Tibial artery (tissue), 4 donors: ENCODE results near the gene LRRC8C.

Source experiments
- DNase-seq, 2 donors: peaks; one replicate each; pipeline ENCODE4 v3.0.0-alpha.2; 2019
- H3K27ac ChIP-seq, 2 donors: fragments of 200-600 bp; sonication (generic) in 1 of 2; 1 replicate in 1 of 2; 2 replicates in 1 of 2; pipeline ENCODE4 v1.5.1; 2018 to 2019; ENCODE audit warnings: mild to moderate bottlenecking in 1 of 2
- H3K27me3 ChIP-seq, 2 donors: fragments of 200-600 bp; sonication (generic) in 1 of 2; one replicate each; pipeline versions ENCODE4 v1.5.1 to v1.6.0; 2016 to 2019
- H3K36me3 ChIP-seq, 3 donors: fragments of 200-600 bp; sonication (generic) in 2 of 3; one replicate each; pipeline ENCODE4 v1.5.1; 2016 to 2019; ENCODE audit warnings: mild to moderate bottlenecking in 2 of 3
- H3K4me1 ChIP-seq, 4 donors: fragments of 200-600 bp; sonication (generic) in 2 of 4; 1 replicate in 3 of 4; 2 replicates in 1 of 4; pipeline ENCODE4 v1.5.1; 2016 to 2019
- H3K4me3 ChIP-seq, 2 donors: fragments of 200-600 bp; sonication (generic) in 1 of 2; 1 replicate in 1 of 2; 2 replicates in 1 of 2; pipeline ENCODE4 v1.5.1; 2018 to 2019; ENCODE audit warnings: mild to moderate bottlenecking in 2 of 2
- H3K9me3 ChIP-seq, 3 donors: fragments of 200-600 bp; sonication (generic) in 1 of 3; one replicate each; pipeline ENCODE4 v1.5.1; 2016 to 2019
- intact Hi-C: fragments of 100-400 bp; cut with DNase I; formaldehyde crosslinking; loops from one replicate; pipeline ENCODE4 v1.15.0; 2023; ENCODE audit warnings: low total_unique reads
- TF ChIP-seq, protein P1 (sequence below), 2 experiments: fragments of 200-600 bp in 1 of 2; fragments of 450-650 bp in 1 of 2; IDR thresholded peaks; one replicate each; pipeline ENCODE4 v1.5.1; 2017 to 2019; ENCODE audit warnings: antibody characterized with exemption in 2 of 2, mild to moderate bottlenecking in 1 of 2, moderate library complexity in 1 of 2

Gene LRRC8C

DNA sequence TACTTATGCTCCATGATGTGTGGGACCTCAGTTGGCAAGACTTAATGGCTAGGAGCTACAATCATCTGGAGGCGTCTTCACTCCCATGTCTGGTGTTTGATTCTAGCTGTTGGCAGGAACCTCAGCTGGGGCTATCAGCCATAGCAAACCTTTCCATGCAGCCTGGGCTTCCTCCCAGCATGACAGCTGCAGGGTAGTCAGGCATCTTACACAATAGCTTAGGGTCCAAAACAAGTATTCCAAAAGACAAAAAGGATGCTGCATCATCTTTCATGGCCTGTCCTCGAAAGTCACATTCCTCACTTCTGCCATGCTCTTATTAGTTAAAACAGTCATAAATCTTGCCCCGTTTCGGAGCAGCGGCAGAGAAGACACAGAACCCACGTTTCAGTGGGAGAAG, 90.9 kb downstream of the LRRC8C start:
- peak in 1 of 2 donors; percentile 29 for DNase-seq
- Histone ChIP-seq H3K9me3 (no peaks in the 10 kb centered on the region), H3K27me3 (no peaks in the 10 kb centered on the region), H3K27ac (no peak overlapping the region), H3K36me3 (no peaks in the 10 kb centered on the region), H3K4me1 (peaks cover 0 to 6% (median 2%) of the 10 kb centered on the region in 4 donors), H3K4me3 (no peak overlapping the region)
- TF ChIP-seq, protein P1, sequence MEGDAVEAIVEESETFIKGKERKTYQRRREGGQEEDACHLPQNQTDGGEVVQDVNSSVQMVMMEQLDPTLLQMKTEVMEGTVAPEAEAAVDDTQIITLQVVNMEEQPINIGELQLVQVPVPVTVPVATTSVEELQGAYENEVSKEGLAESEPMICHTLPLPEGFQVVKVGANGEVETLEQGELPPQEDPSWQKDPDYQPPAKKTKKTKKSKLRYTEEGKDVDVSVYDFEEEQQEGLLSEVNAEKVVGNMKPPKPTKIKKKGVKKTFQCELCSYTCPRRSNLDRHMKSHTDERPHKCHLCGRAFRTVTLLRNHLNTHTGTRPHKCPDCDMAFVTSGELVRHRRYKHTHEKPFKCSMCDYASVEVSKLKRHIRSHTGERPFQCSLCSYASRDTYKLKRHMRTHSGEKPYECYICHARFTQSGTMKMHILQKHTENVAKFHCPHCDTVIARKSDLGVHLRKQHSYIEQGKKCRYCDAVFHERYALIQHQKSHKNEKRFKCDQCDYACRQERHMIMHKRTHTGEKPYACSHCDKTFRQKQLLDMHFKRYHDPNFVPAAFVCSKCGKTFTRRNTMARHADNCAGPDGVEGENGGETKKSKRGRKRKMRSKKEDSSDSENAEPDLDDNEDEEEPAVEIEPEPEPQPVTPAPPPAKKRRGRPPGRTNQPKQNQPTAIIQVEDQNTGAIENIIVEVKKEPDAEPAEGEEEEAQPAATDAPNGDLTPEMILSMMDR (IDR thresholded peaks at IDR 0.05) = no peak
- intact Hi-C loops = no loop called here

DNA sequence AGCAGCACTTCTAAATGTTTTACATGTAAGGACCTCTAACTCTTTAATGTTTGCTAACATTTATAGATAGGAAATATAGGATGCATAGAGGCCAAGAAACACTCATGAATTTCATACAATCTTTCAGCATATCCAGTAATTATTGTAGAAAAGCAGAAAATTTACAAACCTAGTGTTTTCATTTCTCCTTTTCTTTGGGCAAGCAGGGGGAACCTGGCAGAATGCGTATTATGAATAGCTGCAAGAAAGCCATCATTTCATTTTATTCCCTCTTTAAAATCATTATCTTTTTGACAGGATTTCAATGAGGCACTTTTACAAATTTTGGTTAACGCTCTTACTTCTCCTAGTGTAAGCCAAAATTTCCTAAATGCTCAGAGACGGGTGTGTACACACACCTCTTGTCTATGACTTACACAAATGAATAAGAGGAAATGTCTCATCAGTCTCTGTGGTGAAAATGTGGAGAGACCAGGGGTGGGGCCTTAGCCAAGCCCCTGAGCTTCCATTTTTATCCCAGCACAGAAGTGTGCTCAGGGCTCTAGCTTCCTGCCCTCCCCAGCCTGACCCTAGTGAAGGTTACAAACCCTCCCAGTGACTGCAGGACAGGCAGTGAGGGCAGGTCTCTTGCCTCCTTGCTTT, 91.6 kb downstream of the LRRC8C start:
- no peaks in the 10 kb centered on the region for H3K36me3 ChIP-seq
- TF ChIP-seq, protein P1 (IDR thresholded peaks at IDR 0.05) = no peak
- intact Hi-C loops = no loop called here

DNA sequence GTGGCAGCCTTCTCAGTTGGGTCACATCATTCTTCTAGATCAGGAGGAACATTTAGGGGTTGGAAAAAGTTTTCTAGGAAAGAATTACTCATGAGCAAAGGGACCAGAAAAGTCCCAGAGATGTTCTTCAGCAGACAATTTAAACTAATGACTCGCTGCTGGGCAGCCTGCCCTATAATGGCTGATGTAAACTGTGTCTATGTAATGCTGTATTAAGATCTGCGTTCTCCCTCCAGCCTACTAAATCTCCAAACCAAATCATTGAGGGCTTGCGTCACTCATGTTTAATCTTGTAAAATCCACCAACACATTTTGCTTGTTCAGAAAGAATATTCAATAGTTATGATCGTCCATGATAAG, 92.1 kb downstream of the LRRC8C start:
- Histone ChIP-seq H3K4me3 (no peak overlapping the region), H3K27ac (no peak overlapping the region), H3K36me3 (no peaks in the 10 kb centered on the region), H3K9me3 (no peaks in the 10 kb centered on the region), H3K27me3 (no peaks in the 10 kb centered on the region), H3K4me1 (no peaks in the 10 kb centered on the region)
- TF ChIP-seq, protein P1 (IDR thresholded peaks at IDR 0.05) = no peak
- no peak for DNase-seq
- intact Hi-C loops = no loop called here

More for the DNA sequence above, 91.6 kb downstream of the LRRC8C start:
- Histone ChIP-seq H3K9me3 (no peaks in the 10 kb centered on the region), H3K27ac (no peak overlapping the region), H3K27me3 (no peaks in the 10 kb centered on the region), H3K4me1 (peaks cover 0 to 2% (median under 1%) of the 10 kb centered on the region in 4 donors), H3K4me3 (no peak overlapping the region)
- no peak for DNase-seq

DNA sequence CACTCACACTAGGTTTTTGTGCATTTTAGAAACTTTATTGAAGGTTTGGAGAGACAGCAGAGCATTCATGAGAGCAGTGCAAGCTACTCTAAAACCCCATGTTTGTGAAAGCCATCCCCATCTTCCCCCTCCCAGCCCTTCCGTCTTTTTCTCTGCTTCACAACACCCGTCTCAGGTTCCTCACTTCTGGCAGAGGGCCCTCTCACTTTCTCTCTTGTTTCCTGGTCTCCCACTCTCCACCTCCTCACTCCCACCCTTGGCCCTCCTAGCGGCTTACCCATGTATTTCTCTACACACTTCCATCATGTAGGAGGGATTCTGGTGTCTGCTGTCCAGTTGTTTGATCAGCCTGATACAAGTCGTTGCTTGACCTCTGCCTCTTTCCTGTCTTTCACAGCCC, 92.7 kb downstream of the LRRC8C start:
- H3K27me3 ChIP-seq = no peaks in the 10 kb centered on the region
- no peak overlapping the region for H3K4me3 ChIP-seq
- H3K4me1 ChIP-seq = no peaks in the 10 kb centered on the region
- no peak overlapping the region for H3K27ac ChIP-seq
- no peaks in the 10 kb centered on the region for H3K36me3 ChIP-seq
- no peaks in the 10 kb centered on the region for H3K9me3 ChIP-seq
- no peak for DNase-seq
- TF ChIP-seq, protein P1 (IDR thresholded peaks at IDR 0.05) = no peak
- intact Hi-C loops = no loop called here

DNA sequence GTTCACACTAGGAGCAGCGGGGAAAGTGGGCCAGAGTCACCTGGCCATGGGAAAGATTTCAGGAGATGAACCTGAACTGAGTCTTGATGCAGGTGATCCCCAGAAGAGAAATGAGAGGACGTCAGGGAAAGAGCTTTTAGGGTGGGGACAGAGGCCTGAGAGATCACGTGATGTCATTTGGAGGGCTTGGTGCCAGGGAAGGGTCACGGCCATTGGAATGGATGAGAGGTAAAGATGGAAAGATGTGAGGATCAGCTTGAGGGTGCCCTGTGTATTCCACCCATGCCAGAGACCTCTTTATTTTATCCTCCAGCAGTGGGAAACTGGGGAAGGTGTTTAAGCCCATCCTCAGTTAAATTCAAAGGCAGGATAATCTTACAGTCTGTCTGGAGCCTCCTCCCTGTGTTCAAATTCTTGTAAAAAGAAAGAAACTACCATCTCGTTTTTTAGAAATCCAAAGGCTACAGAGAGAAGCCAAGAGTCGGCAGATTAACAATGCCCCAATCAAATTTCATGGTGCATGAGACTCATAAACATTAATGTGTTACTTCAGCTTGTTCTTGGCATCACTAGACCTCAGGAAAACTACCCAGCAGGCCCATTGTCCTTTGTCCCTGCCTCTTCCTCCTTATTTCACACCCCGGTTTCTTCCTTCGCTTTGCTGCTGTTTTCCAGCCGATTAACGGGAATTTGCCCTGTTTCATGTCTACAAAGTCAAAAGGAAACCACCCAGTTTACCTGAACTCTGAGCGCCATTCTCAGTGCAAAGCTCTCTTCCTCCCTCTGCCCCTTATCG, 94.8 kb downstream of the LRRC8C start:
- TF ChIP-seq, protein P1 (IDR thresholded peaks at IDR 0.05) = no peak
- H3K4me3 ChIP-seq = no peak overlapping the region
- intact Hi-C loops = no loop called here
- H3K27me3 ChIP-seq = no peaks in the 10 kb centered on the region
- no peak for DNase-seq
- H3K36me3 ChIP-seq = no peaks in the 10 kb centered on the region
- H3K27ac ChIP-seq = no peak overlapping the region
- H3K9me3 ChIP-seq = no peaks in the 10 kb centered on the region
- no peaks in the 10 kb centered on the region for H3K4me1 ChIP-seq
